ENCODE data around the gene MS4A15.

DNA sequence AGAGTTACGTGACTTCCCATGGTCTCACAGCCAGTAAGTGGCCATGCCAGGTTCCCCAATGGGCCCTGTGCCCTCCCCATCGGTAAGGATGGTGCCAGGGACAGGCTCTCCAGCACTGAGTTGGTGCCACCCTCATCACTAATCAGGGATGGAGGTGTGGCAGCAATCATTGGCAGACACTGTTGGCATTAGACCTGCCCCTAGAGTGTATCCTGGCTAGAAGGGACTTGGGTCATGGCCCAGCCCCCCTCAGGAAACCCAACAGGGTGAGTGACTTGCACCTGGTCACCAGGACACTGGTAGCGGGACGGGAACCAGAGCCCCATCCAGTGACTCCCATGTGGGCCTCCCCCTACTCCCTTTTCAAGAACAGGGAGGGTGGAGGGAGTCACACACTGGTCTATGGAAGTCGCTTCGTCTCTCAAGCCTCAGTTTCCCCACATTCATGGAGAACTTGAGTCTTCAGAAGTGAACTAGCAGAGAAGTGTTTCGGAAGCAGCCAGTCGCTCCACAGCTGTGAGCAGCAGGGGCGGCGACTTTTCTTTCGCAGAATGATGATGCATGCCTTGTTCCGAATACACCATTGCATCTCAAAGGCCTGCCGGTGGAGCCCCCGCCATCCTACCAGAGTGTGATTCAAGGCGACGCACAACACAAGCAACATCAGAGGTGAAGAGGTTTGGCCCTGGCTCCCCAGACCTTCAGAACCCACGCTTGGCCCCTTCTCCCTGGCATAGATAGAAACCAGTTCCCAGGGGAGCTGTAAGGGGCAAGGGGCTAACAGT lies 41.4 kb downstream of the MS4A15 start:
- TF ChIP-seq FOXM1 (IDR thresholded peaks at IDR 0.05; ENCODE audit: borderline replicate concordance) (no peak), FOXK2 (IDR thresholded peaks at IDR 0.05) (no peak), NFRKB (IDR thresholded peaks at IDR 0.05) (no peak), BHLHE40 (IDR thresholded peaks at IDR 0.05; ENCODE audit: borderline replicate concordance) (no peak)
- TF ChIP-seq, protein P1, sequence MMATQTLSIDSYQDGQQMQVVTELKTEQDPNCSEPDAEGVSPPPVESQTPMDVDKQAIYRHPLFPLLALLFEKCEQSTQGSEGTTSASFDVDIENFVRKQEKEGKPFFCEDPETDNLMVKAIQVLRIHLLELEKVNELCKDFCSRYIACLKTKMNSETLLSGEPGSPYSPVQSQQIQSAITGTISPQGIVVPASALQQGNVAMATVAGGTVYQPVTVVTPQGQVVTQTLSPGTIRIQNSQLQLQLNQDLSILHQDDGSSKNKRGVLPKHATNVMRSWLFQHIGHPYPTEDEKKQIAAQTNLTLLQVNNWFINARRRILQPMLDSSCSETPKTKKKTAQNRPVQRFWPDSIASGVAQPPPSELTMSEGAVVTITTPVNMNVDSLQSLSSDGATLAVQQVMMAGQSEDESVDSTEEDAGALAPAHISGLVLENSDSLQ (IDR thresholded peaks at IDR 0.05), result no peak

Data from HEK293T (cell line).